NCI-H748 (cell line): ENCODE data around the gene MAB21L3.

Experiments
- DNase-seq: peaks from one replicate; lab custom pipeline; 2025; ENCODE audit not compliant: unreplicated experiment; lab: John Stamatoyannopoulos, UW

Gene MAB21L3

DNA sequence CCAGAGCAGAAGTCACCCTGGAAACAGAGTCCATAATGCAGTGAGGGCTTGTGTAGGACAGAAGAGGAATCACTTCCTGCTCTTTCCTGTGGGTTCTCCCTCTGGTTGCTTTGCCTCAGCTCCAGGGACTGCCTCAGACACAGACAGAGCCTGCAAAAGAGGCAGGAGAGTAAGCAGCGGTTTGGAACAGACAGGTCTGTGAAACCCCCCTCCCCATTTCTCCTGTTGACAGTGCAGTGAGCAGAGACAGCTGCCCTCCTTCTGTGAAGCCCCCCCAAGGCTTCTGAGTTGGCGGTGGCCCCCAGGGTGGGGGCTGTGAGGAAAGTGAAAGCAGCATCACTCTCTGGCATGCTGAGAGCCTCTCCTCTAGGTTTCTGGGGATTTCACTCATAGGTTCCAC lies 53.0 kb downstream of the MAB21L3 start:
- no peak for DNase-seq

DNA sequence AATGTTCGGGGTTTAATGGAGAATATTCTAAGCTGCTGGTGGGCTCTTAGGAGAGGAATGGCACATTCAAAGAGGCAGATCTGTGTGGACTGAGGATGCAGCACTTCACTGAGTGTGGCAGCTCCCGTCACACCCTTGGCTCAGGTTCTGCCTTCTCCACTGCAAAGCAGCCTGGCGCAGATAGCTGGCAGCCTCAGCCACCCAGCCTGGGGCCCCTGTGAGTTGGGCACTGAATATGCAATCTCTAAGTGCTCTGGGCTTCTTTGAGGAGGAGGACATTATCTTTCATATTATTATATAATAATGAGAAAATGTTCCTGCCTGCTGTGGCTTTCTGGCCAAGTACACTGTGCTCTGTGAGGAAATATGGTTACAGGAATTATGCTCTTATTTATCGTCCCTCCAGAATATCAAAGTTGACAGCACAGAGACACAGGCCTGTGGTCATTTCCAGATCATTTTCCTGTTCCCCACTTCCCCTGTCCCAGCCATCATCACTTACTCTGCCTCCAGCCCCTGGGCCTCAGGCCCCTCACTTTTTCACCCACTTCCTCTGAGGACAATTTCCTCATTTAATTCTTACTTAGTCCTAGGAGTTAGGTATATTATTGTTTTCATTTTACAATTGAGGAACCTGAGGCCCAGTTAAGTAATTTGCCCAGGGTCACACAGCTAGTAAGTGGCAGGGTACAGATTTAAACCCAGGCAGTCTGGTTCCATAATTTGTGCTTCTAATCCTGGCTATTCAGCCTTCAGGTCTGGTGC lies 53.6 kb downstream of the MAB21L3 start:
- DNase-seq = no peak

DNA sequence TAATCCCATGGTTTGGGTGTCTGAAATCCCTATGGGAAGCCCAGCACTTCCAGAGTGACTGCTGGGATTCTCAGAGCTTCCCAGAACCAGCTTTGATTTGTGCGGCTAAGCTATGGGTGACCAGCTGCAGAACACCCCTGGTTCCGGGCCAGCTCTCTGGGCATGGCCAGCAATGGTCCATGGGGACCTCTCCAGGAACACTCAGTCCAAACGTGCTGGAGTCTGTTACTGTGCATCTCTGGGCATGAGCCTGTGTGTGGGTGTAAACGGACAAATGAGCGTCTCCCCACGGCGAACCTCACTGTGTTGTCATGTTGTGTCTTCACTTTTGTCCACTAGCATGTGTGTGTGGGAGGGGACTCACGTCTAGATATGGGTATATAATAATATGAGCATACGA lies 54.4 kb downstream of the MAB21L3 start:
- DNase-seq = no peak

DNA sequence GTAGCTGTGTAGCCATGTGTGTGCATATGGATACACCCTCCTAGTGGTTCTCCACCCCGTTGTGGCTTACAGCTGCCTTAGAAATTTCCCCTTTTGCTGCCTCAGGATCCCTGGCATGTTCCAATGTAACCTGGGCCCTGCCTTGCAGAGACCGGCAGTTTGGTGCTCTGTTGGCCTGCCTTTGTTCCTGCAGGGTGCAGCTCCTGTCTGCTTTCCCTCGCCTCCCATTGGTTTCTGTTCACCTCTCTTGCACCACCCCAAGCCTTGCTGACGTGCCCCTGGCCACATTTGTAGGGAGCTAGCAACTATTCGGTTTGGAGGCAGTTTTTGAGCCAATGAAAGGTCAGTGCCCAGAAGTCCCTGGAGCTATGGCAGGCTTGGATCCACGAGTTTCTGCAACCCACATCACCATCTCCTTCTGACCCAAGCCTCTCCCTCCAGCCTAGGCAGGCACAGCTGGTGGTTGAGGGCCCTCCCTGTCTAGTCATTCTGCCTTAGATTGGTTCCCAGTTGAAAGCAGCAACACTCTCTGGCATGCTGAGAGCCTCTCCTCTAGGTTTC lies 54.9 kb downstream of the MAB21L3 start:
- no peak for DNase-seq

DNA sequence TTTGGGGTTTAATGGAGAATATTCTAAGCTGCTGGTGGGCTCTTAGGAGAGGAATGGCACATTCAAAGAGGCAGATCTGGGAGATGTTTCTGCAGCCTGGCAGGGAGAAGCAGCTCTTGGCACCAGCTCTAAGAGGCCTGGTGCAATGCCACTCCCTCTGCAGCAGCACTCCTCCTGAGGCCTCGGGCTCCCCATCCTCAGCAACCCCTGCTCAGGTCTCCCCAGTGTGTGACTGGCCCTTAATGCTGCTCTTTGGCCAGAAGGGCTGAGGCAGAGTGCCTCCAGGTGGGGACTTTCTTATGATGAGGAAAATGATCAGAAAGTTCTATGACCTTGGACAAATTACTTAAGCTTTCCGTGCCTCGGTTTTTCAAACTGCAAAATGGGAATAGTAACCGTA lies 55.5 kb downstream of the MAB21L3 start:
- no peak for DNase-seq

DNA sequence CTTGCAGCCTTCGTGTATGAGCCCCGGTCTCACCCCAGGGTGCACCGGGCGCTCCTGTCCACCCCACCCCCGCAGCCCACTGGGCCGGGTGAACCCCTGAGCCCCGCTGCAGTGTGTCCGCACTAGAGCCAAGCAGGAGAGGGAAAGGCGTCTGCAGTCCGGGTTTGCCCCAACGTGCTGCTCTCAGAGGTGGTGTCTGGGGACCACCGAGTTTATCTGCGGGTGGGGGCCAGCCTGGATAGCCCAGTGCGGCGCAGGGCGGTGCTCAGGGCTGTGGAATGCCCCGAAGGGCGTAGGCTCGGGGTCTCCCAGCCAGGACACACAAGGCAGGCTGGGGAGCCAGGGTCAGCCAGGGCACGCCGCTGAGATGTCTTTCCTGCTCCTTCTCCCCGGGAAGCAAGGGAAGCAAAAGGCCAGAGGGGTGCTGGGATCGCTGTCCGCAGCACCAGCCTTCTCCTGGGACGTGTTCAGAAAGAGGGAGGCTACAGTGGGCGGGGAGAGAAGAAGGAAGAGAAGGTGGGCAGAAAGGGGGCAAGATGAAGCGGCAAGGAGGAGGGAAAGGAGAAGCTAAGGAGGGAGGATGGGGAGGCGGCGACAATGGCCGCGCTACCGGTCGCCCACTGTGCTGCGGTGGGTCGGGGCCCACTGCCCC lies 56.6 kb downstream of the MAB21L3 start:
- no peak for DNase-seq

DNA sequence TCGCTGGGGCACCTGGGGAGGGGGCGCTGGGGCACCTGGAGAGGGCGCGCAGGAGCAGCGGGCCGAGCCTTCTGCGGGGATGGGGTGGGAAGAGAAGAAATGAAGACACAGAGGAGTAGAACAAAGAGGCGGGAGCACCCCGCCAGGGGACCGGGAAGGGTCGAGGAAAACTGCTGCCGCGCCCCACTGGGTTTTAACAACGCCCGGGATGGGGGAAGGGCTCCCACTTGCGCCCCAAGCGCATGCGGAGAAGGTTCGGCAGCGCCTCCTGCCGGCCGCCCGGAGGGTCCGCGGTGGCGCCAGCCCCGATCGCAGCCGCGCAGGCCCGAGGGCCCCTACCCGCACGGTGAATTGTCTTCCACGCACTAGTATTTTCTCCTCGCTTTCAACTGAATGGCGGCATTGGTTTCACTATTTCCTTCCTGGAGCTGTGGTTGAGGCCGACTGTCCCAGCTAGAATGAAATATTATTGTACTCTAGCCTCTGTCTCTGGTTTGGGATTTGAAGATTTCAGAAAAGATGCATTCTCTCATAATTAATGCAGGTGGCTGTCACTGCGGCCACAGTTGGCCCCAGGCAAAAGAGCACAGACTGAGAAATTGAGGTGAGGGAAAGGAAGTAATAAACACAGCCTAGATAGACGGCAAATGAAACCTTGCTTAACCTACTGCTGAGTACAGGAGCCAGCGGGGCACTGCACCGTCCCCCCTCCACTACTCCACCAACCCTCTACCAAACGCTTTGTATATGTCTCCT lies 57.3 kb downstream of the MAB21L3 start:
- no peak for DNase-seq

DNA sequence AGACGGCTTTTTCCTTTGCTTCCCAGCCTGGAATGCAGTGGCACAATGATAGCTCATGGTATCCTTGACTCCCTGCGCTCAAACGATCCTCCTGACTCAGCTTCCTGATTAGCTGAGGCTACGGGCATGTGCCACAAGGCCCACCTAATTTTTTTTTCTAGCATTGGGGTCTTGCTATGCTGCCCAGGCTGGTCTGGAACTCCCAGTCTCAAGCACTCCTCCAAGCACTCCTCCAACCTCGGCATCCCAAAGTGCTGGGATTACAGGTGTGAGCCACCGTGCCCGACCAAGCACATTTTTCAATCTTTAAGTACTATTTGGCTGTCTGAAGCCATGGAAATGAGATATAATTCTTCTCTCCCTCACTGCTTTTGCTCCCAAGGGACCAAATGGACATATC lies 58.7 kb downstream of the MAB21L3 start:
- DNase-seq = no peak

DNA sequence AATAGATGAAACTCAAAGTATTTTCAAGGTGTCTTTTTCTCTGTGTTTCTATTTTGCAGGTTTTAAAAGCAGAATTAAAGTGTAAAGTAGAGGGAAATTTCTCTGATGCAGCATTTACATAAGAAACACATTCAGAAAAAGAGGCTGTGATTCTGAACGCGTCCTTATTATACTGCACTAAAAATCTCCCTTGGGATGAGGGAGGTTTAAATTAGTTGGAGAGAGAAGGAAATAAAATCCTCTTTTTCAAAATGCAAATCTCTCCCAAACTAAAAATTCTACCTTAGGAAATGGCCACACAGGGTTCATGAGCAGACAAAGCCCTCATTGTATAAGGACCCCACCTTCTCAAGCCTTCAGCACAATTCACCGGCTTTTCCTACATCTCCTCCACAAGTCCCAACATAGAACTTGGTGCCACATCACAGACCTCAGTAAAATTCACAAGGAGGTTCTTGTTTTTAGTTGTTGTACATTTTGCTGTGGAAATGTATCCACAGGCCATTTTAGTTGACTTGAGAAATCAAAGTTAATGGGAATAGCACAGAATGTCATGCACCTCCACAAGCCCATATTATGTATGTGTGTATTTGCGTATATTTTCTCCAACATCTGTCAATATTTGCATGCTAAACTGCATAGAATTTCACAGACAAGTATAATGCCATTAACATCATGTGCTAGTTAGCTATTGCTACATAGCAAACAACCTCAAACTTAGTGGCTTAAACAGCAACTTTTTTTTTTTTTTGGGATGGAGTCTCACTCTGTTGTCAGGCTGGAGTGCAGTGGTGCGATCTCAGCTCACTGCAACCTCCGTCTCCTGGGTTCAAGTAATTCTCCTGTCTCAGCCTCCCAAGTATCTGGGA lies 59.8 kb downstream of the MAB21L3 start:
- no peak for DNase-seq

DNA sequence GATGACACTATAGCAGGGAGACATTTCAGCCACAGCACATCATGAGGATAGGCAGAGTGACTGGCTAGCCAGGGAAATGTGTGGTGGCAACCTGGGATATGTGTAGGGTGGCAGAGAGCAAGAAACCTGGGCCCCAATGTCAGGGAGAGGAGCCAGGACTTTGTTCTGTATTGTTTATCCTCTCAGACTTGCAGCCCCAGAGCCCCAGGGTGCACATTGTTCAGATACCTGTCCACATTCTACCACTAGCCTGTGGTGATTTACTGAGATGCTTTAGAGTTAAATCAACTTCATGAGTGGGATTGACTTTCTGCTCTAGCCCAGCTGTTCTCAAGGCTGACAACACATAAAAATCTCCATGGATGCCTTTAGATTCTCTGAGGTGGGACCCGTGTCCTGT lies 61.5 kb downstream of the MAB21L3 start:
- DNase-seq = no peak

DNA sequence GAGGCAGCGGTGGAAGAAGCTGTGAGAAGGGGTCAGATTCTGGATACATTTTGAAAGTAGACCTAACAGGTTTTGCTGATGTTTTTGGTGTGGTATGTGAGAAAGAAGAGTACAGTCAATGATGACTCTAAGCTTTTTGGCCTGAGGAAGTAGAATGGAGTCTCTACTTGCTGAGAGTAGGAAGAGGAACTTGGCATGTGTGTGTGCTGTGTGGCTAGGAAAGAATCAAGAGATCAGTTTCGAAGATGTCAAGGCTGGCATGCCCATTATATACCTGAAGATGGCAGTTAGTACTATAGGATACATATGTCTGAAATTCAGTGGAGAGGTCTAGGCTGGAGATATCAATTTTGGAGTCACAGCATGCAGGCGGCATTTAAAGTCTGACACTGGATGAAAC lies 64.4 kb downstream of the MAB21L3 start:
- DNase-seq = no peak

DNA sequence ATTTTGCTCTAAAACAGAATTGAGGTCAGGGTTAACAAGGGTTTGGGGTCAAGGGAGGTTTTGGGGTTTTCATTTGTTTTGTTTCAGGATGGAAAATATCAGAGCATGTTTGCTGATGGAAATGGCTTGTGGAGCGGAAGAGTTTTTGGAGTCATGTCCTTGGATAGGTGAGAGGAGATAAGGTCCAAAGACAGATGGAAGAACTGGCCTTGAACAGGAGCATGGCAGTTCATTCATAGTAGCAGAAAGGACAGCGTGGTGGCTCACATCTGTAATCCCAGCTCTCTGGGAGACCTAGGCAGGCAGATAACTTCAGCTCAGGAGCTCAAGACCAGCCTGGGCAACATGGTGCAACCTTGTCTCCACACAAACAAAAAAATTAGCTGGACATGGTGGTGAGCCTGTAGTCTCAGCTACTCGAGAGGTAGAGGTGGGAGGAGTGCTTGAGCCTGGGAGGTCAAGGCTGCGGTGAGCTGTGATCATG lies 65.1 kb downstream of the MAB21L3 start:
- DNase-seq = no peak

DNA sequence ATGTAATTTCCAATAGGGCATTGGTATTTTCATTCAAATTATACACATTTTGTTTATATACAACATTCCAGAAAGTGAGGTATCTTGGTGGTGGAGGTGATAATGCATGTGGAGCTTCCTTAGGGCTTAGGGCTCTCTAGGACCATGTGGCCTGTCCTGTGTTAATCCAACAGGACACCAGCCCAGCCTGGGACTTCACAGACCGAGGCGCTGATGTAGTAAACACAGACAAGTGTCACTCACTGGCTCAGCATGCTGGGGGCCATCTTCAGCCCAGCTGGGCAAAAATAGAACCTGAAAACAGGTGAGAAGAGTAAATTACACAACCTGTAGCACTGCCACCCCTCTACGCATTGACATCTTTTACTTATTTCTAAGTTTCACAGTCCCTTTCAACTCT lies 66.7 kb downstream of the MAB21L3 start:
- DNase-seq = no peak

DNA sequence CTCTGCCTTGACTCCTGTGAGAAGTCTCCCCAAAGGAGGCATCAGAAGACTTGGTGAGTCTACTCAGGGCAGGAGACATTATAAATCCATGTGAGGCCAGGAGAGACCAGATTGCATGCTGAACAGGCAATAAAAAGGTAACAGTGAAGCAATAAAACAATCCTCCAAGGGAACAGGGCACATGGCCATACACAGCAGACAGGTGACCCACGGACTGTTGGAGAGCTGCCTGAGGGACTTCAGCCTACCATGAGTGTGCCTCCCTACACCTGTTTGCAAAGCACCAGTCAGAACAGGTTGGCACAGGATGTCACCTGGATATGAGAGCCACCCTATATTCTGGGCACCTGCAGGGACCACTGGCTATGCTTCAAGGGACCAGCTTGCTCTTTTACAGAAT lies 67.6 kb downstream of the MAB21L3 start:
- no peak for DNase-seq

DNA sequence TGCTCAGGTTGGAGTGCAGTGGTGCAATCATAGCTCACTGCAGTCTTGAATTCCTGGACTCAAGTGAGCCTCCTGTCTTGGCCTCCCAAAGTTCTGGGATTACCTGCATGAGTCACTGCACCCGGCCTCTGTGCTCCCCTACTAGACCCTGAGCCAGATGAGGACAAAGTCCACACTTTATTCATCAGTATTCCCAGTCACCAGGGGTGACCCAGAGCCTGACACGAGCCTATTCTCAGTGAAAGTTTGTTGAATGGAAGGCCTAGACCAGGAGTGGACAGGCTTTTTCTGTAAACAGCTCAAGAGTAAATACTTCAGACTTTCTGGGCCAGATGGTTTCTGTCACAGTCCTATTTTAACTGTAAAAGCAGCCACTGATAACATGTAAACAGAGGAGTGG lies 68.2 kb downstream of the MAB21L3 start:
- peak; percentile 22 for DNase-seq

DNA sequence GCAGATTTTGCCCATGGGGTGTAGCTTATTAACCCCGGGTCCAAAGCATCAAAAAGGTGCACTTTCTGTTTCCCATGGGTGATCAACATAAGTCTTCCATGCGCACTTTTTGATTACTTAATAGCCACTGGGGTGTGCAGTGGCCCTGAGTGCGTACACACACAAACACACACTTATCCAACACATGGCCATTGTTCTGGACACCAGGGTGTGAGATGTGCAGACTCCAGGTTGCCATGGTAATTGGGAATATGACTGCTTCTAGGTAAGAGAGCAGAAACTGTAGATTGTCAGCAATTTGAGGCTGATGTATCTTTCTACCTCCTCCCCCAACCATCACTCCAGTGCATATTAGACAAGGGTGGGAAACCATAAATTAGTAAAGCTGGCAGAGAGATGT lies 68.8 kb downstream of the MAB21L3 start:
- peak; percentile 89 for DNase-seq

DNA sequence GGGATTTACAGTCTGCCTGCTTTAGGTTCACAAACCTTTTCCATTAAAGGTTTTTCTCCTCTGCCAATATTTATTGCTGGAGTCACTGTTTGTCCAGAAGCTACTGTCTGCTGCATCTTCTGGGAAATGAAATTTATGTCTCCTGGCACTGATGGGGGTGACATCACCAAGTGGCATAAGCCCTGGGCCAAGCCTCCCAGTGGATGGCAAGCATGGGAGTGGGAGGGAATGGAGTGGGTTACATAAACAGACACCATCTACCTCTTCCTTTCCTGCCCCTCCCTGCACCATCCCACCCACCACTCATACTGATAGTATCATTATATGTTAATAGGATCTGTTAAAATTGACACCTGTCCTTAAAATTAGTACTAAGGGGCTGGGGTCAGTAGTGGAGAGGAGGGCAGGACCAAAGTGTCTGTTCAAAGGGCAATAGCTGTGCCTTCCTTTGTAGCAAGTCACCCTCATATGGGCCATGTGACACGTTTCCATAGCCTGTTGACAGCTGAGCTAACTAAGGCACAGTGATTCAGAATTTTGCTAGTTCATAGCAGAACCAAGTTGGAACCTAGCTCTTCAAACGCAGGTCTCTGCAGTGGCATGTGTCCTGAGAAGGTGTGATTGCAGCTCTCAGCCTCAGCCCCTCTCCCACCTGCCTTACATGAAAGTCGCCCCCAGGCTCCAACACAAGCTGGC lies 71.0 kb downstream of the MAB21L3 start:
- no peak for DNase-seq
